ENCODE data around the gene PPDPF.
"Not testable (repeated sequence)": the region's sequence is repeated elsewhere in the genome, so short reads cannot be mapped to it uniquely, and the experiment has no call there.

PPDPF gene

GRCh38 chr20:63566395-63567135, 46.0 kb downstream of the PPDPF start:
- DNase-seq, result no peak

GRCh38 chr20:63567136-63567385, 46.5 kb downstream of the PPDPF start:
- no peak for DNase-seq

GRCh38 chr20:63567386-63568169, 47.0 kb downstream of the PPDPF start:
- peak; percentile 32 for DNase-seq

- DNase-seq, result no peak
These were observed 47.8 kb downstream of the PPDPF start for GRCh38 chr20:63568170-63568981.

- DNase-seq, result no peak
These were observed 48.7 kb downstream of the PPDPF start for GRCh38 chr20:63568986-63569949.

- DNase-seq, result no peak
These were observed 49.9 kb downstream of the PPDPF start for GRCh38 chr20:63570281-63571086.

GRCh38 chr20:63571087-63571478, 50.5 kb downstream of the PPDPF start:
- not testable (repeated sequence) for DNase-seq

Data from T-helper 9 cell (primary cell).